DMS53 (cell line): ENCODE results near the gene KCTD1.

ENCODE experiments used
- DNase-seq: peaks from one replicate; lab custom pipeline; 2025; lab: John Stamatoyannopoulos, UW

Gene KCTD1

DNA sequence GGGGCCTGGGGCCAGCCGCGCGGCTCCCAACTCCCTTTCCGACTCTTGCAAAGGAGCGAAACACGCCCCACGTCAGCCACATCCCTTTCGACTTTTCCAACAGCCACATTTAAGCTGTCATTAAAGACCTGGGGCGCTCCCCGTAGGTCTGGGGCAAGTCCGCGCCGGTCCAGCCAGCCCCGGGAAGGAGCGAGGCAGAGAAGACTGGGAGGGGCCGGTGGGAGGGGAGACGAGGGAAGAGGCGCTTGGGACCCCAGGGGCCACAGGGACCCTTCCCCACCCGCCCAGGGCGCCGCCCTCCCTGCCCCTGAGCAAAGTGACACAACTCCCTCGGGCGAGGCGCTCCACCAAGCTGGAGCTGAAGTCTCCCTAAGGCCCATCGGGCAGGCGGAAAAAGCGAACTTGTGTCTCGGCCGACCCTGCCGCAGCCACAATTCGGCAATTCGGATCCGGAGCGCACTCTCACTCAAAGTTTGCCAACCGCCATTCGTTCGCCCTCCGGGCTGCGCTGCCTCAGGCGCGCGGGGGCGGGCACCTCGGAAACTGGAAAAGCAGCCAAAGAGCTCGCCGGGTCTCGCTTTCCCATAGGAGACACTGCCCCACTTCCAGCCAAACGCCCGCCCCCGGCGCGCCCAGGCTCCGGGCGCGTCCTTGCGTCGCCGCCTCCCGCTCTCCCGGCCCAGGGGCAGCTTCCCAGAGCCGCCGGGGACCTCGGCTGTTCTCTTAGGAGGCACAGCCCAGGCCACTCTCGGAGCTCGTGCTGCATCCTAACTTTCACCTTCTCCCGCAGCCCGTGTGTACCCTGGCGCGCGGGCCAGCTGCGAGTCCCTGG is 1.1 kb upstream of the KCTD1 start:
- peak; percentile 86 for DNase-seq

DNA sequence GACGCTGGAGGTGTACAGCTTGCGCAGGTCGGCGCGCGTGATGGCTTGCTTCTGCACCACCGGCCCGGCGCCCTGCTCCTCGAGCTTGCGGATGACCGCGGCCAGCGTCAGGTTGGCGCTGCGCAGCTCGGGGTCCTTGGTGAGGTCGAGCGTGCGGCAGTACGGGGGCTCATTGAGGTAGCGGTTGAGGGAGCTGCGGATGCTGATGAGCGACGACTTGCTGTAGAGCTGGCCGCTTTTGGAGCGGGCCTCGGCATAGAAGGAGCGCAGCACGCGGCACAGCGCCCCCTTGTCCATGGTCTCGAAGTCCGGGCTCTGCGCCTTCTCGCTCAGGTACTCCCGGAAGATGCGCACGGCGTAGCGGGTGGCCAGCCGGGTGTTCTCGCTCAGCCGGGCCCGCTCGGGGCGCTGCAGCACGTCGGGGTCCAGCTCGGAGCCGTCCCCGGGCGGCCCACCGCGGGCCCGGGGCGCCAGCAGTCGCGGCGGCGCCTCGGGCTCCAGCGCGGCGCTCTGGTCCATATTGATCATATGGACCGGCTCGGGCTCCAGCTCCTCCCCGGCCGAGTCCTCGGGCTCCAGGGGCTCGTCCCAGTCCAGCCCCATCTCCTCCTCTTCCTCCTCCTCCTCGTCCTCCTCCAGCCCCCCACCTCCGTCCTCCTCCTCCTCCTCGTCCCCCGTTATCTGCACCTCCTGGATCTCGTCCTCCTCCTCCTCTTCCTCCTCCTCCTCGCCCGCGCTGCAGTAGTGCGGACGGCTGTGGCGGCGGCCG is 523 bp downstream of the KCTD1 start:
- peak; percentile 25 for DNase-seq

- DNase-seq: peak; percentile 18
Measured at GRCh38 chr18:26546875-26547645, 1.3 kb downstream of the KCTD1 start.

DNA sequence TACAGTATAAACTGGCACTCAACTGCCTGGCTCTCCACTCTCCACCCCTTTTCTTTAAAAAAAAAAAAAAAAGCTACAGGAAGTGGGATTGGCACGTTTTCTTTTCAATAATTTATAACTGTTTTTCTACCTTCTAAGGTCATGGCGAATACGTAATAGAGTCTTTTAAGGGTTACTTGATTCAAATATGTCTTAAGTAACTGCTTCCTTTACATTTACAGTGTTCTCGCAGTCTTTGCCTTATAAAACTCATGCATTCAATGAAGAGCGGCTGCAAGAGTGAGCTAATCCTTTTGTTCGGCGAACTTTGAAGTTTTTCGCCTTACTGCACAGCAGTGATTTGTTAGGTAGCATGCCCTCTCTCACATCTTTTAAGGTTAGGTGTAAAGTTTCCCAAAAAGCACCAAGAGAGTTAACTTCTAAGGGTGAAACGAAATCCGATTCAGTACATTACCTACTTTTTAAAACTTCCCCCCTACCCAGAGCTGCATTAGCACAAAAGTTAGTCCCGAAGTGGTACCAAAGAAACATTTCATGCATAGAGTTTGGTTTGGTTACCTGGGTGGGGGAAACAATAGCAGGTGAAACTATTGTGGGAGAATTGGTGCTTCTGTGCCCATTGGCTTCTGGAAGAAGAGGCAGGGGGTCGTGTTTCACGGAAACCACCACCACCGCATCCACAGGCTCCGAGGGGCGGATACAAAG is 2.0 kb downstream of the KCTD1 start:
- peak; percentile 23 for DNase-seq

DNA sequence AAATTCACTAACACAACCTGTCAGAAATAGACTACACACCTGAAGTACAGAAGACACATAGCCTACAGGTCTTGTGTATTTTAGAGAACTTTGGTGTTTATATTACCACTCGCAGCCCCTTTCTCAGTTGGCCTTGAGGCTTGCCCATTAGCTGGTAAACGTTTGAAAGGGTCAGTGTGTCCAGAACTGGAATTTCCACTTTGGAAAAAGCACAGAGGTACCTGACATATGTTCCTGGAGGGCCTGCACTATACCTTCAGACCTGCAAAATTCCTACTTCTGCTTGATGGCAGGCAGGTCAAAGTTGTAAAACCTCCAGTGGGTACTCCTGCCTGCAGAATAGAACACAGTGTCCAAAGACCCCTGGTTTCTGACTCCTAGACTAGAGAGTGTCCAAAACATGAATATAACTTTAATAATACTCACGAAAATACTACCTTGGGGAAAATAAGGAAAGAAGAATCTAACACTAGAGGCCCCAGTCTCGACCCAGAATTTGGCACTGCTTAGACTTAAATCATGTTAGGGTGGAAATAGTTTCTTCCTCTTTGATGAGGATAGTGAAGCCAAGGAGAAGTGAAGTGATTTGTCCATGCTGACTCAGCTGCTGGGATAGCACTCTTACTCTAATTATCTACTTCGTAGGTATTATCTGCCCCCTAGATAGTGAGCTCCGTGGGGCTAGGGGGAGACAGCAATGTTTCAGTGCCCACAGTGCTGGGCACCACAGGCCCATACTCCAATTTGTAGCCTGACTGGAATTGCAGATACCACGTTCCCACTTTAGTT is 2.8 kb downstream of the KCTD1 start:
- DNase-seq: peak; percentile 24

- peak; percentile 4 for DNase-seq
Measured at GRCh38 chr18:26544451-26544850, 3.9 kb downstream of the KCTD1 start.

DNA sequence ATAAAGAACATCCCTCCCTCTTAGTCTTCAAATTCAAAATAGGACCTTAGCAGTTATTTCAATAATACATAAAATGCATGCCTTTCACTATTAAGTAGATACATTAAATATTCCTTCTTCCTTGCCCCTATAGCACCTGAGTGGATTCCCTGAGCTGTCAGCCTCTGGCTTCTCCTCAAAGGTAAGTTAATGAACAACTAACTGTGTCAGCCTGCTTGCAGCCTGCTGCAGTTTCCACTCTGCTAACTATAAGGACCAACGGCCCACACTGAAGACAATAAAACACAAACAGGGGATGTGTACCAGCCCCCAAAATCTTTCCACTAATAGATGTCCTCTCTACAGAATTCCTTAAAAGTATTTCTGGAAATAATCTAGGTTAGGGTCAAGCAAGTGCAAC is 5.0 kb downstream of the KCTD1 start:
- peak; percentile 61 for DNase-seq

DNA sequence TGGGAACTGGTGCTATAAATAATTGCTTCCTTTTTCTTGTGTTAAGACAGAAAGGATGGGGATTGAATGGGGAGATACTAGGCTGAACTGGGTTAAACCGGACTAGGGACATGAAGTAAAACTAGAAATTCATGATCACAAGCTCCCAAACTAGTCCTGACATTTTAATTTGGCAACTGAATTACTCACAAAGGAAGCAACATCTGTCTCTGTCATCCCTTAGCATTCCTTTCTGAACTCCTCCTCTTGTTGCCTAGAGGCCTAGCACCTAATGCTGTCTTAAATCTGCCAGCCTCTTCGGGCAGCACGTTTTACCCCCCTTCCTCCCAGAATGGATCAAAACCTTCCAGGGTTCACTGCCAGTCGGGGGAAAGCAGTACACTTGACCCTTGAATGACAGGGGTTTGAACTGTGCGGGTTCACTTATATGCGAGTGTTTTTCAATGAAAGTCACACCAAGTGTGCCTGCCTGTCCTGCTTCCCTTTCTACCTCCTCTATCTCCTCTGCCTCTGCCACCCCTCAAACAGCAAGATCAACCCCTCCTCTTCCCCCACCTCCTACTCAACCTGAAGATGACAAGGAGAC is 8.2 kb downstream of the KCTD1 start:
- DNase-seq: no peak

DNA sequence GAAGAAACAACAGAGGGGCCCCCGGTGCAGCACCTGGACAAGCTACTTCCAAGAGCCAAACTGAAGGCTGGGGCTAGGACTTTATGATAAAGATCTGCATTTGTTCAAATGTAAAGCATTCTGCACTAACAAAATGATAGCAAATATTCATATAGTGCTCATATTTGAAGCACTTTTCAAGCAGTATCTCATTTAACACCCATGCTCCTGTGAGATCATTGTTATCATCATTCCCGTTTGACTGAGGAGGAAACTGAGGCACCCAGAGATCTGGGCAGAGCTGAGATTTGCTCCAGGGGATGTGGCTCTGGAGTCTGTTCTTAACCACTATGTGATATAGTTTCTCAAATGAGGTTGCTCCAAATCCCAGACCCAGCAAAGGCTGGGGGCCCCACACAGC is 9.8 kb downstream of the KCTD1 start:
- DNase-seq: no peak

- no peak for DNase-seq
Measured at GRCh38 chr18:26536664-26537063, 11.7 kb downstream of the KCTD1 start.

DNA sequence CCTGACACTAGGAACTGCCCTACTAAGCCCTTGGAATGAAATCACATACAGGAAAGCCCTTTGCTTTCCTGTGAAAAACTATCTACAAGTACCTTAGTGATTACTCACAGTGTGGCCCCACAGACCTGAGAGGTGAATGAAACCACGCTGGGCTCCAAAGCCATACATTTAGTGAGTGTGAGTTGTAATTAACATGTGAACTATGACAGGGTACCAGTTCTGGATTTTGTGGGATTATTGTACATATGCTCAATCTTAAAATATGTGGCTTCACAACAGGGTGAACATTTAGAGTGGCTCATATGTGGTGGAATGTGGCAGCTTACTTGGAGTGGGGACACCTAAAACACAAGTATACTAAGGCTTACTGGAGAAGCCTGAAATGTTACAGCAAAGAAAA is 12.3 kb downstream of the KCTD1 start:
- DNase-seq: no peak

DNA sequence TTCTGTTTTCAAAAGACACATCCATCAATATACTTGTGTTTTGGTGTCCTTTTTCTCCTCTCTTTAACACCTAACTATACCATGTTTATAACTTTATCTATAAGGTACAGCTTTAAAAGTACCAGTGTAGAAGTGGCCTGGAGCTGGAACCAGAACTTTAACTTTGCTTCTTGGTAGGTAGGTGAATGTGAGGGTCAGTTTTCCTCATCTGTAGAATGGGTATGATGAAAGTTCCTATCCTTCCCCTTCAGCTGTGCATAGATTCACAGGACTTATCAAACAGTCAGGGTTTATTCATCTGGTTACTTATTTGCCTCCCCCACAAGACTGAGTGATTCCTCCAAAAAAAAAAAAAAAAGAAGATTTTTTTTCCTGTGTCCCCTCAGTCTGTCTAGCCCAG is 12.7 kb downstream of the KCTD1 start:
- DNase-seq: no peak

GRCh38 chr18:26532367-26533340 is 15.7 kb downstream of the KCTD1 start:
- DNase-seq: no peak

DNA sequence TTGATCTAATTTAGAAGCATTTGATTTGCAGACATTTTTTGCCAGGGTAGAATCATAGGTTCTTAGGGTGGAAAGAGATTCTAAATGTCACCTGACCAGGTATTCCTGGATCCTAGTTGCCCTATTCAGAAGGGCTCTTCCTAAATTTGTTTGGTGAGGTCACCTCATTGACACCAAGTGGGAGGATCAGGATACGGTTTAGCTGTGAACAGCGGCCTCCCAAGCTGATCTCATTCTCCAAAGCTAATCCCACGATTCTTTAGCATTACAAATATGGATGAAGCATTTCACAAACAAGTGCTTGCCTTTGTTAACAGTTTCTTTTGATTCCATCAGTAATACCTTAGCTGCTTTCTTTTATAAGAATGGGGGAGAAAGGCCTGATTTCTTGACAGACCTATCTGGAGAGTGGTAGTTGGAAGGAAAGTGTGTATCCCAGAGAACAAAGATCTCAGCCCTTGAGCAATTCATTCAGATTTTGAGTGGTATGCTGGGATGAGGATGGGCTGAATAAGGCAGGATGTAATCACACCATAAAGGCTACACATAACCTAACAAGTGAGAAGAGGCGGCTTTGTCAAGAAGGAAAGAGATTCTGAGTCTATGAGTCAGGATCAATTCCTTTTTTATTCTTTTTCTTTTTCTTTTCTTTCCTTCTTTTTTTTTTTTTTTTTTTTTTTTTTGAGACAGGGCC is 16.6 kb downstream of the KCTD1 start:
- no peak for DNase-seq

- no peak for DNase-seq
Measured at GRCh38 chr18:26526966-26527234, 21.5 kb downstream of the KCTD1 start.

GRCh38 chr18:26526128-26526965 is 22.0 kb downstream of the KCTD1 start:
- no peak for DNase-seq

- no peak for DNase-seq
Measured at GRCh38 chr18:26524504-26525351, 23.6 kb downstream of the KCTD1 start.
